Peyer's patch (tissue), 4 donors: ENCODE results near the gene RNF44.

Source experiments
- POLR2A ChIP-seq, 2 donors: fragments of 450-650 bp; IDR thresholded peaks; one replicate each; pipeline ENCODE4 v1.5.1; 2017; ENCODE audit warnings: antibody characterized with exemption in 2 of 2, mild to moderate bottlenecking in 2 of 2, moderate library complexity in 2 of 2
- TF ChIP-seq, protein P1 (sequence below), 6 experiments: fragments of 450-650 bp in 4 of 6; fragments of 200-600 bp in 2 of 6; sonication (generic) in 1 of 6; IDR thresholded peaks; one replicate each; pipeline ENCODE4 v1.5.1; 2017 to 2019; ENCODE audit warnings: antibody characterized with exemption in 6 of 6, mild to moderate bottlenecking in 3 of 6, moderate library complexity in 1 of 6

DNA sequence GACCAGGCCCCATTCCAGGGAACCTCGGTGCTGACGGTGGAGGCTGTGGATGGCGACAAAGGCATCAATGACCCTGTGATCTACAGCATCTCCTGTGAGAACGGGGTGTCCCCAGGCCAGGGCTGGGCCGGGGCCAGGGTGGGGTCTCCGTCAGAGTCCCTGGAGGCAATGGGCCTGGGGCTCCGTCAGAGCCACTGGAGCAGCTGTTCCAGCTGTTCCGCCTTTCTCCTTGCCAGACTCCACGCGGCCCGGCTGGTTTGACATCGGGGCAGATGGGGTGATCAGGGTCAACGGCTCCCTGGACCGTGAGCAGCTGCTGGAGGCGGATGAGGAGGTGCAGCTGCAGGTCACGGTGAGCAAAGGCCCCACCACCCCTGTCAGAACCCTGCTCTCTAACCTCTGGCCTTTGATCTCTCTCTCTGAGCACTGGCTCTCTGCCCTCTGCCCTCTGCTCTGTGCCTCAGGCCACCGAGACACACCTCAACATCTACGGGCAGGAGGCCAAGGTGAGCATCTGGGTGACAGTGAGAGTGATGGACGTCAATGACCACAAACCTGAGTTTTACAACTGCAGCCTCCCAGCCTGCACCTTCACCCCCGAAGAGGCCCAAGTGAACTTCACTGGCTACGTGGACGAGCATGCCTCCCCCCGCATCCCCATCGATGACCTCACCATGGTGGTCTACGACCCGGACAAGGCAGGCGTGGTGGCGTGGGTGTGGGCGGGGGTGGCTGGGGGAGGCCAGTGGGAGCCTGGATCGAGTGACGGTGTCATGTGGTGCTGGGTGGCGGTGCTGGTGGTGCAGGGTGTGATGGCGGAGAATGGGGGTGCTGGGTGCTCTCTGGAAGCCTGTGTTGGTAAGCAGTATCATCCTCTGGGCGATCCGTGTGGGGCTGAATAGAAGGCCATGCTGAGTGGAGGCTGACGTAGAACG lies 38.6 kb upstream of the RNF44 start:
- no peak for TF ChIP-seq POLR2A (IDR thresholded peaks at IDR 0.05)
- TF ChIP-seq, protein P1, sequence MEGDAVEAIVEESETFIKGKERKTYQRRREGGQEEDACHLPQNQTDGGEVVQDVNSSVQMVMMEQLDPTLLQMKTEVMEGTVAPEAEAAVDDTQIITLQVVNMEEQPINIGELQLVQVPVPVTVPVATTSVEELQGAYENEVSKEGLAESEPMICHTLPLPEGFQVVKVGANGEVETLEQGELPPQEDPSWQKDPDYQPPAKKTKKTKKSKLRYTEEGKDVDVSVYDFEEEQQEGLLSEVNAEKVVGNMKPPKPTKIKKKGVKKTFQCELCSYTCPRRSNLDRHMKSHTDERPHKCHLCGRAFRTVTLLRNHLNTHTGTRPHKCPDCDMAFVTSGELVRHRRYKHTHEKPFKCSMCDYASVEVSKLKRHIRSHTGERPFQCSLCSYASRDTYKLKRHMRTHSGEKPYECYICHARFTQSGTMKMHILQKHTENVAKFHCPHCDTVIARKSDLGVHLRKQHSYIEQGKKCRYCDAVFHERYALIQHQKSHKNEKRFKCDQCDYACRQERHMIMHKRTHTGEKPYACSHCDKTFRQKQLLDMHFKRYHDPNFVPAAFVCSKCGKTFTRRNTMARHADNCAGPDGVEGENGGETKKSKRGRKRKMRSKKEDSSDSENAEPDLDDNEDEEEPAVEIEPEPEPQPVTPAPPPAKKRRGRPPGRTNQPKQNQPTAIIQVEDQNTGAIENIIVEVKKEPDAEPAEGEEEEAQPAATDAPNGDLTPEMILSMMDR (IDR thresholded peaks at IDR 0.05), result no peak
